Stomach smooth muscle (tissue), 2 donors: Measurements from ENCODE around the gene C13orf46.

Source experiments
- H3K27ac ChIP-seq: one replicate; pipeline ENCODE4 v1.7.0; 2013; ENCODE audit warnings: mild to moderate bottlenecking, low read length, inconsistent platforms
- H3K27me3 ChIP-seq, 2 donors: one replicate each; pipeline ENCODE4 v1.7.0; 2013; ENCODE audit warnings: low read length in 2 of 2; ENCODE audit not compliant: insufficient read depth in 2 of 2, control insufficient read depth in 1 of 2
- H3K36me3 ChIP-seq, 2 donors: one replicate each; pipeline ENCODE4 v1.7.0; 2013; ENCODE audit warnings: low read length in 2 of 2; ENCODE audit not compliant: control insufficient read depth in 2 of 2, insufficient read depth in 2 of 2
- H3K4me1 ChIP-seq: one replicate; pipeline ENCODE4 v1.7.0; 2013; ENCODE audit warnings: low read length; ENCODE audit not compliant: control insufficient read depth, insufficient read depth
- H3K4me3 ChIP-seq, 2 donors: one replicate each; pipeline ENCODE4 v1.7.0; 2013; ENCODE audit warnings: low read length in 2 of 2
- H3K9ac ChIP-seq, 2 donors: one replicate each; pipeline ENCODE4 v1.7.0; 2013; ENCODE audit warnings: low read length in 2 of 2, mild to moderate bottlenecking in 1 of 2
- H3K9me3 ChIP-seq, 2 donors: one replicate each; pipeline ENCODE4 v1.7.0; 2013; ENCODE audit warnings: low read length in 2 of 2; ENCODE audit not compliant: control insufficient read depth in 2 of 2
- donor health status: healthy.
- donor health status: Pancreatic carcinoma.

The C13orf46 gene

DNA sequence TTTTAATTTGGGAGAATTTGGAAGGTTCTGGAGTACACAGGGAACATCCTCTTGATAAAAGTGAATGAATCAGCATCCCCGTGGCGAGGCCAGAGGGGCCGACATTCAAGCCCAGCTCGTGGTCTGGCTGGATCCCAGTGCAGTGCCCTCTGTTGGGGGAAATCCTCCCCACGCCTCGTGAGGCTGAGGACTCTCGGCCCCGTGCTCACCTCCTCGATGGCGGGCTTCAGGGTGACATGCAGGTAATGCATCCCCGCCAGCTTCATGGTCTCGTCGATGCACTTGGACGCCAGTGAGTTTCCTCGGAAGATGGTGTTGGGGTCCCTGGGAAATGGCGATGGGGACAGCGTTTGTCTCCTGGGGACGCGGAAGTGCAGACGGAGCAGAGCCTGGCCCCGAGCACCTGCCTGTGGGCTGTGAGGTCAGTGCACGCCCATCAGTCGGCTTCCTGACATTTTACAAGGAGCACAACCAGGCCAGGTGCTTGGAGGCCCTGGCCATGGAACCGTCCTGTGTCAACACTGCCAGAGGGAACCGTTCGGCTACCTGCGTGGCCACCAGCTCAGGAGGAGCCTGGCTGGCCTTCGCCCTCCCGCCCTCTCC, 43.3 kb upstream of the C13orf46 start:
- Histone ChIP-seq H3K9ac (no peak overlapping the region), H3K4me1 (peaks cover 2% of the 10 kb centered on the region), H3K9me3 (no peaks in the 10 kb centered on the region), H3K27me3 (no peaks in the 10 kb centered on the region), H3K4me3 (no peak overlapping the region), H3K27ac (no peak overlapping the region), H3K36me3 (peaks cover 29 to 51% of the 10 kb centered on the region in 2 donors)

DNA sequence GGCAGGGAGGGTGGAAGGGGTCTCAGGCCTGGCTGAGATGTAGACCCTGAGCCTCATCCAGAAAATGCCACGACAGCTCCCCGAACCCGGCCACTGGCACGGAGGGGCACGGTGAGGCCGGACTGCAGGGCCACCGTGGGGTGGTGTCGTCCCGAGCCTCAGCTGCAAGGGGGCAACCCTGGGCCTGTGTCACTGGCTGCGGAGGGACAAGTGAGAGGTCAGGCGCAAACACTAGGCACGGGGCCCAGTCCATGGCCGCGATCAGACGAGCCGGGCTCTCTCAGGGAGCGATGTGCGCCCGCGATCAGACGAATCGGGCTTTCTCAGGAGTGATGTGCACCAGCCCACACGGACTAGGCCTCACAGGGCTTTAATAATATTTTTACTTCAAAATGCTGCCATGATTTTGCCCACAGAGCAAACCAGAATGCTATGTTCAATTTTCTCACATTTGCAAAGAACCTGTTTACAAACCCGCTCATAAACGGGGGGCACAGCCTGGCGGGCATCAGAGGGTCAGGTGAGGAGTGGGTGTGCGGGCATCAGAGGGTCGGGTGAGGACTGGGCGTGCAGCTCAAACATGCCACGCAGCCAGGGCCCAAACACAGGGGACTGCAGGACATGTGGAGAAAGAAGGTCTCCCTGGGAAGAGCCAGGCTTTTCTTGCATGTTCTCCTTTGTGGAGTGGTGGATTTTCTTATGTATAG, 42.6 kb upstream of the C13orf46 start:
- Histone ChIP-seq H3K9ac (no peak overlapping the region), H3K27ac (no peak overlapping the region), H3K36me3 (peaks cover 28 to 49% of the 10 kb centered on the region in 2 donors), H3K9me3 (no peaks in the 10 kb centered on the region), H3K4me3 (no peak overlapping the region), H3K4me1 (peaks cover 2% of the 10 kb centered on the region), H3K27me3 (no peaks in the 10 kb centered on the region)

DNA sequence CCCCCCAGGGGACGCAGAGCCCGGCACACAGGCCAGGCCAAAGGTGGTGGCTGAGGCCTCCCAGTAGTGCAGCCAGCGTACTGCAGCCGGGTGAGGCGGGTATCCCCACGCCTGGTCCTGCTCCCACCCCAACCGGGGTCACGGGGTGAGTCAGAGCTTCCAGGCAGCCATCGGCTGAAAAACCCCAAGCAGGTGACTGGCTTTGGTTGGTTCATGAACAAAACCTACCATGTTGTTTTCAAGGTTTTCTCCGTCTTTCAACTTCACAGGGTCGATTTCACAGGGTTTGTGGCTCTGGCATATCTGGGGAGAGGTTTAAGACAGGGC, 42.1 kb upstream of the C13orf46 start:
- Histone ChIP-seq H3K9me3 (no peaks in the 10 kb centered on the region), H3K4me3 (no peak overlapping the region), H3K27ac (no peak overlapping the region), H3K4me1 (peaks cover 2% of the 10 kb centered on the region), H3K9ac (no peak overlapping the region), H3K36me3 (peaks cover 26 to 48% of the 10 kb centered on the region in 2 donors), H3K27me3 (no peaks in the 10 kb centered on the region)

DNA sequence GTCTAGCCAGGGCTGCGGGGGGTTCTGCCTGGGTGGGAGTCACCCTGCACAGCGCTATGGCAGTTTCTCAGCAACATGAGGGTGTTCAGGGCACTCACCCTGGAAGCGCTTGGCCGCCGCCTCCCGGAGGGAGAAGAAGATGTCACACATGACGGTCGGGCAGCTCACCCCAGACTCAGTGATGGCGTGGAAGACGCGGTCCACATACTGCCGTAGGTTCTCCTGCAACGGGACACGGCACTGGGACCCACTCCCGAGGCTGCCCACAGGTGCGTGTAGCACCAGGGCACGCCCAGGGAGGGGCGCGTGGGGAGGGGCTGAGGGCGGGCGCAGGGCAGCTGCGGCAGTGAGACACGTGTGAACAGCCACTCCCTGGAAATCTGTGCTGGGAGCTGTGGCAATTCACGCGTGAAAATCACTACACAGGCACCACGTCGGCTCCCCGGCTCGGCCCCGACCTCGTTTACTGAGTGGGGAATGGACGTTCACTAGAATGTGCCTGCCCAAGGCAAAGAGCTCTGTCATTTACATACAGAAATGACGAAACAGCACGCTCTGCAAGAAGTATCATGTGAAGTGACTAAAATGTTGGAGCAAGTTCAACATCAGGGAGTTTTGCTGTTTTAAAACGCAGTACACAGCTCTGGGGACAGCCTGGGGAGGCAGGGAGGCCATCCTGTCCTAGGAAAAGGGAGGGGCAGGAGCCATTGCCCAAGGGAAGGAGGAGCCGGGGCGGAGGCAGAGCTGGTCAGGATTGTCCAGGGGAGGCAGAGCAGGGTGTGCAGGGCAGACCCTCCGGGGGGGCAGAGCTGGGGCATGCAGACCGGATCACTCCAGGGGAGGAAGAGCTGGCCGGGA, 41.5 kb upstream of the C13orf46 start:
- Histone ChIP-seq H3K36me3 (peaks cover 23 to 46% of the 10 kb centered on the region in 2 donors), H3K27me3 (no peaks in the 10 kb centered on the region), H3K4me3 (no peak overlapping the region), H3K9me3 (no peaks in the 10 kb centered on the region), H3K9ac (no peak overlapping the region), H3K4me1 (peaks cover 2% of the 10 kb centered on the region), H3K27ac (no peak overlapping the region)

DNA sequence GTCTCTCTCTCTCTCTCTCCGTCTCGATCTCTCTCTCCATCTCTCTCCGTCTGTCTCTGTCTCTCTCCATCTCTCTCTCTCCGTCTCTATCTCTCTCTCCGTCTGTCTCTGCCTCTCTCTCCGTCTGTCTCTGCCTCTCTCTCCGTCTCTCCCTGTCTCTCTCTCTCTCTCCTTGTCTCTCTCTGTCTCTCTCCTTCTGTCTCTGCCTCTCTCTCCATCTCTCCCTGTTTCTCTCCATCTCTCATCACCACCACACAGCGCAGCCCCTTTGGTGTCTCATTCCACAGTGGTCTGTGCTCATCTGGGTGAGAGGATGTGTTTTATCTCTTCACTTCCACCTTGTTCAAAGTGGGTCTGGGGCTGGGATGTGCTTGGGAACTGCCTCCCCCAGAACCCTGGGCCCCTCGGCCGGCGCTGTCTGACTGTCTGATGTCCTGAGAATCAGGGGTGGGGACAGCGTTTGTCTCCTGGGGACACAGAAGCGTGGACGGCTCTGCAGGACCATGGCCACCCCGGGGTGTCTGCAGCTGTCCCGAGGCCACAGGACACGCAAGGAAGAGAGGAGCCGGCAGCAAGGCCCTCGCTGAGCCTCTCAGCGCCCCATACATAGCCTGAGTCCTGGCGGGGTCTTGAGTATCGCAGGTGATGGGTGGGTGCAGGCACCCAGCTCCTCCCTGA, 40.2 kb upstream of the C13orf46 start:
- no peak overlapping the region for H3K27ac ChIP-seq
- no peaks in the 10 kb centered on the region for H3K9me3 ChIP-seq
- no peaks in the 10 kb centered on the region for H3K27me3 ChIP-seq
- H3K4me1 ChIP-seq: peaks cover 2% of the 10 kb centered on the region
- H3K9ac ChIP-seq: no peak overlapping the region
- no peak overlapping the region for H3K4me3 ChIP-seq
- peaks cover 32 to 54% of the 10 kb centered on the region in 2 donors for H3K36me3 ChIP-seq

DNA sequence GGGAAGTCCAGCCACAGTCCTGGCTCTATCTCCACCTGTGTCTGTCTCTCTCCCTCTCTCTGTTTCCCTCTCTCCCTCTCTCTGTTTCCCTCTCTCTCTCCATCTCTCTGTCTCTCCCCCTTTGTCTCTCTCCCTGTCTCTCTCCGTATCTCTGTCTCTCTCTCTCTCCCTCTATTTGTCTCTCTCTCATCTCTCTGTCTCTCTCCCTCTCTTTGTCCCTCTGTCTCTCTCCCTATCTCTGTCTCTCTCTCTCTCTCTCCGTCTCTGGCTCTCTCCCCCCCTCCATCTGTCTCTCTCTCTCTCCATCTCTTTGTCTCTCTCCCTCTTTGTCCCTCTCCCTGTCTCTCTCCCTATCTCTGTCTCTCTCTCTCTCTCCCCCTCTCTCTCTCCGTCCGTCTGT, 39.5 kb upstream of the C13orf46 start:
- H3K27me3 ChIP-seq: no peaks in the 10 kb centered on the region
- peaks cover 28 to 58% of the 10 kb centered on the region in 2 donors for H3K36me3 ChIP-seq
- no peaks in the 10 kb centered on the region for H3K9me3 ChIP-seq
- H3K4me1 ChIP-seq: peaks cover 2% of the 10 kb centered on the region
- H3K4me3 ChIP-seq: no peak overlapping the region
- no peak overlapping the region for H3K27ac ChIP-seq
- no peak overlapping the region for H3K9ac ChIP-seq

DNA sequence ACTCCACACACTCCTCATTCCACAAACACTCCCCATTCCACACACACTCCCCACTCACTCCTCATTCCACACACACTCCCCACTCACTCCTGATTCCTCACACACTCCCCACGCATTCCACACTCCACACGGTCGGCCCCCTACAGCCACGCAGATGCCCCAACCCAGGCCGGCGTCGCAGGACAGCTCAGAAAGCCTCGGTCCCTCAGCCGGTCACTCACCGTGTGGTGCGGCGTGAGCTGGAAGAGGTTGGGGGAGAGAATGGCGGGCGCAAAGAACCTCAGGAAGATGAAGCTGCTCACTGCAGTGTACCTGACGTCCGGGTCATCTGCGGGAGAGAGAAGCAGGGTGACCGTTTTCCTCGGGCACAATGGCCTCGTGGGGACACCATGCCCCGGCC, 39.0 kb upstream of the C13orf46 start:
- H3K27ac ChIP-seq: no peak overlapping the region
- H3K27me3 ChIP-seq: no peaks in the 10 kb centered on the region
- H3K4me1 ChIP-seq: peaks cover 2% of the 10 kb centered on the region
- no peak overlapping the region for H3K4me3 ChIP-seq
- peaks cover 28 to 58% of the 10 kb centered on the region in 2 donors for H3K36me3 ChIP-seq
- no peaks in the 10 kb centered on the region for H3K9me3 ChIP-seq
- H3K9ac ChIP-seq: no peak overlapping the region

DNA sequence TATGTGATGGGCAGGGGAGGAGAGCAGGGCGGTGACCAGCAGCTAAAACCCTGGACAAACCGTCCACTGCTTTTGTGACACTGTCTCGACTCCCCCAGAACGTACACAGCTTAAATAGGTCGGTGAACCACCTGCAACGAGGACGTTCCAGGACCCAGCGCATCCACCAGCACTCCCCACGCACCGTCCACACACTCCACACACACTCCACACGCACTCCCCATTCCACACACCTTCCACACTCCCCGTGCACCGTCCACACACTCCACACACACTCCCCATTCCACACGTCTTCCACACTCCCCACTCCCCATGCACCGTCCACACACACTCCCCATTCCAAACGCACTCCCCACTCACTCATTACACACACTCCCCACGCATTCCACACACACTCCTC, 38.3 kb upstream of the C13orf46 start:
- Histone ChIP-seq H3K9me3 (no peaks in the 10 kb centered on the region), H3K36me3 (peaks cover 28 to 55% of the 10 kb centered on the region in 2 donors), H3K4me3 (no peak overlapping the region), H3K4me1 (peaks cover 2% of the 10 kb centered on the region), H3K27me3 (no peaks in the 10 kb centered on the region), H3K27ac (no peak overlapping the region), H3K9ac (no peak overlapping the region)

DNA sequence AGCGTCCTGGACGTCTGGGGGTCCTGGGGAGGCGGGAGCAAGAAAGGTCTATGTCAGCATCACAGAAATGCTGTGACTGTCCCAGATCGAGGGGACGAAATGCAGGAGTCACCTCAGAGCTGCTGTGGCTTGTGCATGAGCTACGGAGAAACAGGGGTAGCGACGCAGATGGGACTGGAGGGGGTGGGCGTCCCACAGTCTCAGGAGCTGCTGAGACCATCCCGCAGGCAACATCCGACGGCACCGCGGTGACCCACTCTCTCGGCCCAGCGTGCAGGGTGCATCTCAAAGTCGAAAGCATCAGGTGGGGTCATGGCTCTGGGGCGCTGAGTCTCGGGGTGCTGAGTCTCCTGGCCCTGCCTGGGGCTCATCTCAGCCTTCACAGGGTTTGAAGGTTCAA, 37.4 kb upstream of the C13orf46 start:
- Histone ChIP-seq H3K9me3 (no peaks in the 10 kb centered on the region), H3K4me1 (peaks cover 2% of the 10 kb centered on the region), H3K27ac (no peak overlapping the region), H3K9ac (no peak overlapping the region), H3K27me3 (no peaks in the 10 kb centered on the region), H3K4me3 (no peak overlapping the region), H3K36me3 (peaks cover 27 to 48% of the 10 kb centered on the region in 2 donors)

DNA sequence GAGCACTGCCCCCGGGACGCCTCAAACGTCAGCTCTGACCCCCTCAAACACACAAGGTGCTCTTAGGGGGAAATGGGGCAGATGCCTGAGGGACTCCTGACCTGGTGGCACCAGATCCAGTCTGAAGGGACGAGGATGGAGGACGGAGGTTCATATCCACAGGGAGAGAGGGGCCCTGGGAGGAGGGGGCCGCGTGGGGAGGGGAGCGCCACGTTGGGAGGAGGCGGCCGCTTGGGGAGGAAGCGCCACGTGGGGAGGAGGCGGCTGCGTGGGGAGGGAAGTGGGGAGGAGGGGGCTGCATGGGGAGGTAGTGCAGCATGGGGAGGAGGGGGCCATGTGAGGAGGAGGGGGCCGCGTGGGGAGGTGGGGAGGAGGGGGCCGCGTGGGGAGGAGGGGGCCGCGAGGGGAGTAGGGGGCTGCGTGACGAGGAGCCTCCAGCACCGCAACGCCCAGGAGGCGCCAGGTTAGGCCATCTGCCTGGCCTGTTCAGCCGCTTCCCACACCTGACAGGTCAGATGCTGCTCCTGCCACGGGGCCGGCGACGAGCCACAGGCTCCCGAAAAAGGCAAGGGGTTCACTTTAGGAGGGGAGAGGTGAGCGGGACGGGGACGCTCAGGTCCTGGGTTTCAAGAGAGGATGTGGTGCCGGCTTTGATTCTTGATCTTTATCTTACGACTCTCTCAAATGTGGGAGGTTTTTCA, 36.7 kb upstream of the C13orf46 start:
- Histone ChIP-seq H3K27ac (no peak overlapping the region), H3K27me3 (no peaks in the 10 kb centered on the region), H3K36me3 (peaks cover 23 to 43% of the 10 kb centered on the region in 2 donors), H3K9me3 (no peaks in the 10 kb centered on the region), H3K4me3 (no peak overlapping the region), H3K4me1 (no peaks in the 10 kb centered on the region), H3K9ac (no peak overlapping the region)
